C4-2B (cell line): ENCODE measurements around the gene TEX28.

Experiments used
- CTCF ChIP-seq: fragments of 450-650 bp; conservative IDR thresholded peaks from 2 replicates; pipeline ENCODE4 v1.5.1; 2017; ENCODE audit warnings: mild to moderate bottlenecking
- ZFX ChIP-seq: fragments of 450-650 bp; IDR thresholded peaks from 2 replicates; pipeline ENCODE4 v1.6.1; 2017

- peak; percentile 46 for TF ChIP-seq CTCF
- no peak for TF ChIP-seq ZFX
Measured at GRCh38 chrX:154317391-154317995, 22.6 kb upstream of the TEX28 start.
